Ishikawa (cell line): ENCODE measurements around the gene ANKRD6.

ENCODE experiments used
- CEBPB ChIP-seq: IDR thresholded peaks from 2 replicates; pipeline ENCODE4 v1.6.1; 2012
- CREB1 ChIP-seq: IDR thresholded peaks from 2 replicates; pipeline ENCODE4 v1.6.1; 2012; ENCODE audit warnings: low read depth
- EGR1 ChIP-seq: IDR thresholded peaks from 2 replicates; pipeline ENCODE4 v1.6.1; 2012
- EP300 ChIP-seq: IDR thresholded peaks from 2 replicates; pipeline ENCODE4 v1.6.1; 2012; ENCODE audit warnings: borderline replicate concordance
- FOXM1 ChIP-seq: IDR thresholded peaks from 2 replicates; pipeline ENCODE4 v1.6.1; 2012; ENCODE audit warnings: low read depth, borderline replicate concordance
- NFIC ChIP-seq: IDR thresholded peaks from 2 replicates; pipeline ENCODE4 v1.6.1; 2012
- RAD21 ChIP-seq: IDR thresholded peaks from 2 replicates; pipeline ENCODE4 v1.6.1; 2012; ENCODE audit warnings: low read depth
- TAF1 ChIP-seq: IDR thresholded peaks from 2 replicates; pipeline ENCODE4 v1.6.1; 2012; ENCODE audit warnings: low read depth, mild to moderate bottlenecking
- TCF12 ChIP-seq: IDR thresholded peaks from 2 replicates; pipeline ENCODE4 v1.6.1; 2012; ENCODE audit warnings: low read depth
- TEAD4 ChIP-seq: IDR thresholded peaks from 2 replicates; pipeline ENCODE4 v1.6.1; 2012
- USF1 ChIP-seq: IDR thresholded peaks from 2 replicates; pipeline ENCODE4 v1.6.1; 2012
- YY1 ChIP-seq: IDR thresholded peaks from 2 replicates; pipeline ENCODE4 v1.6.1; 2012; ENCODE audit warnings: low read depth
- ZBTB7A ChIP-seq: IDR thresholded peaks from 2 replicates; pipeline ENCODE4 v1.6.1; 2012; ENCODE audit warnings: low read depth
- TF ChIP-seq, protein P1 (sequence below): IDR thresholded peaks from 2 replicates; pipeline ENCODE4 v1.6.1; 2012; ENCODE audit warnings: low read depth, mild to moderate bottlenecking
- TF ChIP-seq, protein P2 (sequence below): IDR thresholded peaks from 2 replicates; pipeline ENCODE4 v1.6.1; 2012

Gene ANKRD6

DNA sequence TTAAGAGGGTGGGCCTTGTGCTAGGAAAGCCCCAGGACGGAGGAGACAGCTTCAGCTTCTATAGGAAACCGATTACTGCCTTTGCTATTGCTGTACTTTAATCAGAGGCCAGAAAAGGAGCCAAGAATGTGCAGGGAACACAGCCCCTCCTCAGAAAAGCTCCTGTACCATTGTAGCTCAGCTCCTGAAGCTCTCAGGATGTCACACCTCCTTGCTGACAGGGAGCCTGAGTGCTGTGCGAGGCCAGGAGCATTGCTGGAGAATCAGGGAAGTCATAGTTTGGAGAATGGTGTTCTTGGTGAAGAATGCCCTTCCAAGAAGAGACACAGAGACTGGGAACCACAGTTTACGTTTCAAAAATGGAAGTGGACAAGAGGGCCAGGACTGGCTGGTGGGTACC is 158.8 kb downstream of the ANKRD6 start:
- TF ChIP-seq ZBTB7A (no peak), TCF12 (no peak), EGR1 (no peak), RAD21 (no peak), FOXM1 (no peak), TAF1 (no peak)

DNA sequence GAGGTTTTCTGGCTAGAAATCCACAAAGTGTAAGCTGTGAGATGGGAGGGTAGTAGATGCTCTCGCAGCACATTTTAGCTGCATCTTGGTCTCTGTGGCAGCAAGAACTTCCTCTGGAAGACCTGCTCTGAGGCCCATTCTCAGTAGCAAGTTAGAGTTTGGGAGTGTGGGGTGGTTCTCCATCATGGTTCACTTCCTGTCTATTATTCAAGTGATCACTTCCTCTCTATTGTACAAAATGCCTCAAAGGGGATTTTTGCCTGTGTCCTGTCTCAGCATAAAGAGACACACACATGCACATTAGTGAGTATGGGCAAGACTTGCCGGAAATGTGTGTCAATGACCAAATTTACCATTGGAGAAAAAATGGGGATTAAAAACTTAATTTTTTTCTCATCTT is 163.1 kb downstream of the ANKRD6 start:
- TF ChIP-seq EP300 (no peak), NFIC (no peak), EGR1 (no peak), ZBTB7A (no peak), USF1 (no peak), CREB1 (no peak), RAD21 (no peak), TCF12 (no peak), YY1 (no peak), CEBPB (no peak)
- TF ChIP-seq, protein P1, sequence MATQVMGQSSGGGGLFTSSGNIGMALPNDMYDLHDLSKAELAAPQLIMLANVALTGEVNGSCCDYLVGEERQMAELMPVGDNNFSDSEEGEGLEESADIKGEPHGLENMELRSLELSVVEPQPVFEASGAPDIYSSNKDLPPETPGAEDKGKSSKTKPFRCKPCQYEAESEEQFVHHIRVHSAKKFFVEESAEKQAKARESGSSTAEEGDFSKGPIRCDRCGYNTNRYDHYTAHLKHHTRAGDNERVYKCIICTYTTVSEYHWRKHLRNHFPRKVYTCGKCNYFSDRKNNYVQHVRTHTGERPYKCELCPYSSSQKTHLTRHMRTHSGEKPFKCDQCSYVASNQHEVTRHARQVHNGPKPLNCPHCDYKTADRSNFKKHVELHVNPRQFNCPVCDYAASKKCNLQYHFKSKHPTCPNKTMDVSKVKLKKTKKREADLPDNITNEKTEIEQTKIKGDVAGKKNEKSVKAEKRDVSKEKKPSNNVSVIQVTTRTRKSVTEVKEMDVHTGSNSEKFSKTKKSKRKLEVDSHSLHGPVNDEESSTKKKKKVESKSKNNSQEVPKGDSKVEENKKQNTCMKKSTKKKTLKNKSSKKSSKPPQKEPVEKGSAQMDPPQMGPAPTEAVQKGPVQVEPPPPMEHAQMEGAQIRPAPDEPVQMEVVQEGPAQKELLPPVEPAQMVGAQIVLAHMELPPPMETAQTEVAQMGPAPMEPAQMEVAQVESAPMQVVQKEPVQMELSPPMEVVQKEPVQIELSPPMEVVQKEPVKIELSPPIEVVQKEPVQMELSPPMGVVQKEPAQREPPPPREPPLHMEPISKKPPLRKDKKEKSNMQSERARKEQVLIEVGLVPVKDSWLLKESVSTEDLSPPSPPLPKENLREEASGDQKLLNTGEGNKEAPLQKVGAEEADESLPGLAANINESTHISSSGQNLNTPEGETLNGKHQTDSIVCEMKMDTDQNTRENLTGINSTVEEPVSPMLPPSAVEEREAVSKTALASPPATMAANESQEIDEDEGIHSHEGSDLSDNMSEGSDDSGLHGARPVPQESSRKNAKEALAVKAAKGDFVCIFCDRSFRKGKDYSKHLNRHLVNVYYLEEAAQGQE = no peak

GRCh38 chr6:89596484-89596883 is 163.5 kb downstream of the ANKRD6 start:
- TF ChIP-seq NFIC (no peak), TEAD4 (no peak), RAD21 (no peak), TCF12 (no peak)

GRCh38 chr6:89597372-89597771 is 164.4 kb downstream of the ANKRD6 start:
- TF ChIP-seq ZBTB7A (no peak), YY1 (no peak), TCF12 (no peak), CREB1 (no peak), USF1 (no peak)

DNA sequence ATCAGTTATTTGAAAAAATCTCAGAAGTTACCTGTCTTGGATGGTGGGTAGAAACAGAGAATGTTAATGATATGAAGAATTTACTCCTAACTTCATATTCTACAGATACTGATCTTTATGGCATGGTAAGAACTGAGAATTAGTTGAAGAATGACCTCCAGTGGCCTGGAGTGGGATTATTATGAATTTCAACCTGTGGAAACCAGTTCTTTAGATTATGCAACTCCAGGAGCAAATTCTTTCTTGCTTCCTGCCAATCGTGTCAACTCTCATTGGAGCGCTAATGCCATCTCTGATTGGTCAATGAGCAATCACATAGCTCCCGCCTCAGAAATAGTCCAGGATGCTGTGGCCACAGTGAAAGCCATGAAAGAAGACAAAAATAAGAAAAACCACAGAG is 165.0 kb downstream of the ANKRD6 start:
- TF ChIP-seq, protein P2, sequence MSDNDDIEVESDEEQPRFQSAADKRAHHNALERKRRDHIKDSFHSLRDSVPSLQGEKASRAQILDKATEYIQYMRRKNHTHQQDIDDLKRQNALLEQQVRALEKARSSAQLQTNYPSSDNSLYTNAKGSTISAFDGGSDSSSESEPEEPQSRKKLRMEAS = no peak; the same call in 1 of the 2 replicates
- peak; percentile 71 for TF ChIP-seq RAD21
- TF ChIP-seq CEBPB = peak; percentile 94

GRCh38 chr6:89599727-89600126 is 166.8 kb downstream of the ANKRD6 start:
- TF ChIP-seq YY1 (no peak), EGR1 (no peak), CREB1 (no peak), TCF12 (no peak), EP300 (no peak), USF1 (no peak), ZBTB7A (no peak), FOXM1 (no peak), TEAD4 (no peak)
- TF ChIP-seq, protein P1 = no peak
- TF ChIP-seq, protein P2 = no peak

DNA sequence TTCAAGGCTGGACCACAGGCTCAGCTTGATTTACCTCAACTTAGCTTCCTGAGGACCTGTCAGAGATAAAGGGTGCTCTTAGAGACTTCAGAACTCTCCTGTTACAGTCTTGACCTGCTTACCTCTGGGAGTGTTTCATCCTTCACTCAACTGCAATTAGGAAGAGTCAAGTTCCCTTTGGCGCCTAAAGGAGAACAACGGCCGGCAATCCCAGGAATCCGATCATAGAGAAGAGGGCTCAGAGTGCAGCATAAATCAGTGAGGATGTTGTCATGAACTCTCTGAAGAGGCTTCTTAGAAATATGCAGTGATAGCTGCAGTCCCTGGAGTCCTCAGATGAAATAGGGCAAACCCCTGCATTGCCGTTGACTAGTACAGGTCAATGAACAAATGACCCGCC is 169.2 kb downstream of the ANKRD6 start:
- TF ChIP-seq NFIC = no peak
- no peak for TF ChIP-seq RAD21
